Pancreas (tissue), 10 donors: ENCODE data around the gene SCRN2. TPM values are rescaled to one million over a fixed set of nuclear protein-coding genes. Genes with fewer than 3 reads are reported as not detected.

Experiments
- ATAC-seq, 4 donors: fragments of 200-7000 bp; cut with Tn5 transposase; one replicate each; pipeline versions ENCODE4 v1.8.0 to v1.9.1; 2020; ENCODE audit warnings: mild to moderate bottlenecking in 4 of 4, moderate library complexity in 4 of 4
- DNase-seq, 6 donors: peaks; one replicate each; pipeline ENCODE4 v3.0.0-alpha.2; 2020
- FAIRE-seq: peaks from 2 replicates; lab custom pipeline; 2012; peaks lifted over from hg19 to GRCh38; lab: Jason Lieb, UNC
- H3K27ac ChIP-seq, 4 donors: fragments of 200-600 bp; sonication (generic); 1 replicate in 3 of 4; 2 replicates in 1 of 4; pipeline versions ENCODE4 v1.5.0 to v1.8.0; 2020
- H3K27me3 ChIP-seq, 4 donors: fragments of 200-600 bp; one replicate each; pipeline ENCODE4 v1.8.0; 2021
- H3K36me3 ChIP-seq, 3 donors: fragments of 200-600 bp; sonication (generic) in 1 of 3; one replicate each; pipeline versions ENCODE4 v1.5.0 to v1.8.0; 2020 to 2021
- H3K4me1 ChIP-seq, 3 donors: fragments of 200-600 bp; one replicate each; pipeline ENCODE4 v1.8.0; 2021
- H3K4me3 ChIP-seq, 4 donors: fragments of 200-600 bp; sonication (generic) in 2 of 4; one replicate each; pipeline versions ENCODE4 v1.5.0 to v1.8.0; 2020 to 2021
- H3K9me3 ChIP-seq, 4 donors: fragments of 200-600 bp; one replicate each; pipeline ENCODE4 v1.8.0; 2021
- CTCF ChIP-seq, 4 donors: fragments of 200-600 bp; sonication (generic) in 3 of 4; IDR thresholded peaks; one replicate each; pipeline versions ENCODE4 v1.5.0 to v1.8.0; 2021; ENCODE audit warnings: antibody characterized with exemption in 4 of 4
- WGBS, 2 donors: extraction: QIAGEN DNeasy Blood & Tissue Kit; methylation state at CpG; one replicate each; pipeline ENCODE4 v1.1.7; 2013; 5-methylcytosine and 5-hydroxymethylcytosine counted together
- intact Hi-C, 3 donors: fragments of 100-400 bp; cut with DNase I; formaldehyde crosslinking; loops; one replicate each; pipeline versions ENCODE4 v1.11.1 to v1.14.2; 2022
- polyA plus RNA-seq, 2 donors: library from polyadenylated mRNA; stranded (reverse); fragments of 200-250 nt; gene quantifications; one replicate each; pipeline ENCODE4 v1.2.3, GENCODE V29; 2013
- total RNA-seq, 6 donors: library from RNA; stranded (reverse); fragmentation: NEBNext Ultra II Directional in 4 of 6; extraction: Animal tissue kit (Norgen Biotek cat#: 25700) in 4 of 6; gene quantifications; one replicate each; pipeline versions ENCODE4 v1.2.1 to v1.2.4, GENCODE V29; 2021 to 2023
- donor health status: healthy with polysubstance abuse.
- donor health status: DM: no; HTN: no; CAD: no; lungs with moderate emphysema.
- donor health status: DM: no; HTN: no; CAD: no.
- donor health status: control.
- donor health status: control.
- donor health status: Bipolar disorder and iron deficiency.
- donor health status: DM: yes; HTN: yes; CAD: no.
- donor health status: DM: no; HTN: no; CAD: no.
- donor health status: DM: no; HTN: no; CAD: no.
- donor health status: DM: yes; HTN: yes; CAD: no.

SCRN2 gene
- total and polyA plus RNA-seq, 8 donors, result 12.6 to 56.1 (median 20.8) TPM

DNA sequence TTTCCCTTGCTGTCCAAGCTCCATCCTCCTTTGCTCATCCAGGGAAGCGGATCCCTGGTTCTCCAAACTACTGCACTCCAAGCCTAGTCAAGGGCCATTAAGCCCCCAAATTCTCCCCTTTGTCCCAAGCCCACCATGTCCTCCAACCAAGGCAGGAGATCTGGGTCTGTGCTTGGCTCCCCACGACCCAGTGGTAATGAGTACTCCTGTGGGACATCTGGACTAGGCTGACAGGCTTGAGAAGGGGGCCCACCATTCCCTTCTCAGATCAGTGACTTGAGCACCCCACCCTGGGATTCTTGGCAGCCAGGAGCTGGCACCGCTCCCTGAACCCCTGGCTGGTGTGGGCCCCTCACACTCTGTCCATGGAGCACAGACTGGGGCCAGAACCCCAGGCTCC, 36.6 kb downstream of the SCRN2 start:
- H3K27ac ChIP-seq, result no peak overlapping the region
- peaks cover 10 to 11% (median 10%) of the 10 kb centered on the region in 3 donors for H3K4me1 ChIP-seq
- no peaks in the 10 kb centered on the region for H3K9me3 ChIP-seq
- peaks cover 0 to 26% (median 11%) of the 10 kb centered on the region in 3 donors for H3K36me3 ChIP-seq
- 73 to 83% methylated on average over 3 of the region's 3 CpGs for WGBS, 2 donors
- ATAC-seq (no peak), FAIRE-seq (no peak), DNase-seq (no peak)
- TF ChIP-seq CTCF (IDR thresholded peaks at IDR 0.05), result no peak
- no peaks in the 10 kb centered on the region for H3K27me3 ChIP-seq
- H3K4me3 ChIP-seq, result no peak overlapping the region
- intact Hi-C loops, result loop anchor here in 1 of 3 donors (10.0 kb wide), 1 partner anchor 110 kb away; the partner anchor contains the start of gene TBKBP1

- Histone ChIP-seq H3K4me1 (peaks cover 3 to 4% (median 3%) of the 10 kb centered on the region in 3 donors), H3K9me3 (no peaks in the 10 kb centered on the region), H3K27ac (no peak overlapping the region), H3K36me3 (peaks cover 0 to 23% (median 11%) of the 10 kb centered on the region in 3 donors), H3K4me3 (no peak overlapping the region), H3K27me3 (no peaks in the 10 kb centered on the region)
- intact Hi-C loops, result loop anchor here in 1 of 3 donors (10.0 kb wide), 1 partner anchor 109 kb away; the partner anchor contains the start of gene TBKBP1
- FAIRE-seq (no peak), ATAC-seq (no peak), DNase-seq (no peak)
- 70 to 85% methylated on average over 6 of the region's 6 CpGs for WGBS, 2 donors
- TF ChIP-seq CTCF (IDR thresholded peaks at IDR 0.05), result no peak
These were observed 37.3 kb downstream of the SCRN2 start for GRCh38 chr17:47803751-47804150.

- FAIRE-seq, result no peak
These were observed 37.9 kb downstream of the SCRN2 start for GRCh38 chr17:47803201-47803600.

GRCh38 chr17:47802341-47803022, 38.6 kb downstream of the SCRN2 start:
- Histone ChIP-seq H3K27me3 (no peaks in the 10 kb centered on the region), H3K27ac (no peak overlapping the region), H3K4me1 (no peaks in the 10 kb centered on the region), H3K4me3 (no peak overlapping the region), H3K36me3 (peaks cover 0 to 11% (median 3%) of the 10 kb centered on the region in 3 donors), H3K9me3 (no peaks in the 10 kb centered on the region)
- peak in 2 of 6 donors; percentile 52 to 59 for DNase-seq
- FAIRE-seq, result no peak
- TF ChIP-seq CTCF (IDR thresholded peaks at IDR 0.05), result peak in 3 of 4 donors; percentile 42 to 47 (median 42)
- WGBS, 2 donors, result 27 to 28% methylated on average over 9 of the region's 9 CpGs
- intact Hi-C loops, result loop anchor here in 1 of 3 donors (10.0 kb wide), 1 partner anchor 108 kb away; the partner anchor contains the start of gene TBKBP1
- ATAC-seq, result peak; percentile 76 to 93 (median 88)

More at GRCh38 chr17:47803201-47803600, 37.9 kb downstream of the SCRN2 start:
- 46 to 60% methylated on average over 5 of the region's 5 CpGs for WGBS, 2 donors
- no peak for DNase-seq
- no peaks in the 10 kb centered on the region for H3K27me3 ChIP-seq
- no peaks in the 10 kb centered on the region for H3K4me1 ChIP-seq
- TF ChIP-seq CTCF (IDR thresholded peaks at IDR 0.05), result no peak
- H3K4me3 ChIP-seq, result no peak overlapping the region
- H3K36me3 ChIP-seq, result peaks cover 0 to 18% (median 6%) of the 10 kb centered on the region in 3 donors
- H3K27ac ChIP-seq, result no peak overlapping the region
- no peak for ATAC-seq
- H3K9me3 ChIP-seq, result no peaks in the 10 kb centered on the region
- intact Hi-C loops, result loop anchor here in 1 of 3 donors (10.0 kb wide), 1 partner anchor 108 kb away; the partner anchor contains the start of gene TBKBP1
